Retinal pigment epithelial cell (primary cell): ENCODE measurements around the gene KCNH3.

ENCODE experiments used
- DNase-seq: peaks from one replicate; pipeline ENCODE4 v3.0.0-alpha.2; 2010; ENCODE audit warnings: low read depth
- H3K4me3 ChIP-seq: 2 replicates; pipeline ENCODE4 v1.5.1; 2011; ENCODE audit warnings: mild to moderate bottlenecking, low read length, control low read depth, moderate library complexity
- CTCF ChIP-seq: conservative IDR thresholded peaks from 2 replicates; pipeline ENCODE4 v1.5.1; 2011; ENCODE audit warnings: low read depth, low read length, control low read depth, inconsistent platforms

Gene KCNH3

DNA sequence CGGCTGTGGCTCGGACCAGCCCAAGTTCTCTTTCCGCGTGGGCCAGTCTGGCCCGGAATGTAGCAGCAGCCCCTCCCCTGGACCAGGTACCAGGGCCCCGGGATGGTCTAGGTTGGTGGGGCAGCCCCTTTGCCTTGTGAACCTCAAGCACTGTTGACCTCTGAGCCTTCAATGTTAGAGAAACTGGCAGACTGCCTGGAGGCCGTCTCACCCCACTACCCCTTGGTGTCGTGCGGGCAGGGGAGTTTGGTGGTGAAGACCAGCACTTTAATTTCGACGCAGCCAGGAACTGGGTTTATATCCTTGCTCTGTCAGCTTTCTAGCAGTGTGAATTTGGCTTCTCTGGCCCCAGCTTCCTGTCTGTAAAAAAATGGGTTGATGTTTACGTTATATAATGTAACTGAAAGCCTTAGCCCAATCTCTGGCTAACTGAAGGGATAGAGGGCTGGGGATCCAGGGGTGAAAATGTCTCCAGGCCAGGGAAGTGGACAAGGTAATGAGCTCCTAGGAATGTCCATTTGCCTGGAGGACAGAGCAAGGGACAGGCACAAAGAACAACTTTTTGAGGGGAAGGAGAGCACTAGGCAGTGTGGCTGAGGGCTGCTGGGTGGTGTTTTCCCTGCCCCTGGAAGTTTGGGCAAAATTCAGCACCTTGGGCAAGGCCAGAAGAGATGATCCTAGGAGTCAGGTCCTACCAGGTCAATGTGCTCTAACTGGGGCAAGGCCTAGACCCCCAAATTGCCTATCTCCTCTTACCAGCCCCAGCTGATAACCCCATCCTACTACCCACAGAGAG, 17.8 kb downstream of the KCNH3 start:
- H3K4me3 ChIP-seq, result no peak overlapping the region
- TF ChIP-seq CTCF, result no peak
- DNase-seq, result no peak

DNA sequence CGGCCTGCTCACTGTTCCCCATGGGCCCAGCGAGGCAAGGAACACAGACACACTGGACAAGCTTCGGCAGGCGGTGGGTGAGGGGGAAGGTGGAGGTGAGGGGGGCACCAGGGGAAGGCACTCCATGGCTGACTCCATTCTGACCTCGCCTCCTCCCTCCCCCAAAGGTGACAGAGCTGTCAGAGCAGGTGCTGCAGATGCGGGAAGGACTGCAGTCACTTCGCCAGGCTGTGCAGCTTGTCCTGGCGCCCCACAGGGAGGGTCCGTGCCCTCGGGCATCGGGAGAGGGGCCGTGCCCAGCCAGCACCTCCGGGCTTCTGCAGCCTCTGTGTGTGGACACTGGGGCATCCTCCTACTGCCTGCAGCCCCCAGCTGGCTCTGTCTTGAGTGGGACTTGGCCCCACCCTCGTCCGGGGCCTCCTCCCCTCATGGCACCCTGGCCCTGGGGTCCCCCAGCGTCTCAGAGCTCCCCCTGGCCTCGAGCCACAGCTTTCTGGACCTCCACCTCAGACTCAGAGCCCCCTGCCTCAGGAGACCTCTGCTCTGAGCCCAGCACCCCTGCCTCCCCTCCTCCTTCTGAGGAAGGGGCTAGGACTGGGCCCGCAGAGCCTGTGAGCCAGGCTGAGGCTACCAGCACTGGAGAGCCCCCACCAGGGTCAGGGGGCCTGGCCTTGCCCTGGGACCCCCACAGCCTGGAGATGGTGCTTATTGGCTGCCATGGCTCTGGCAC, 18.5 kb downstream of the KCNH3 start:
- DNase-seq, result no peak
- no peak for TF ChIP-seq CTCF
- no peak overlapping the region for H3K4me3 ChIP-seq

DNA sequence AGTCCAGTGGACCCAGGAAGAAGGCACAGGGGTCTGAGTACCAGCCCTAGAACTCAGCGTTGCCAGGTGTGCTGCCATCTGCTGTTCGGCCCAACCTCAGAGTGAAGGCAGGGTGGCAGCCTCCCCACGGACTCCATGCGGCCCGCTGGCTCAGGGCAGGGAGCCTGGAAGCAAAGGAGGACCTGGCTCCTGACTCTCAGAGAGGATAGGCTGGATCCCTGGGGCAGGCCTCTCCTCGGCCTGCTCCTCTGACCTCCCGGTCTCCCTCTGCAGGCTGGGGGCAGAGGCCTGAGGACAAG, 19.0 kb downstream of the KCNH3 start:
- TF ChIP-seq CTCF, result peak; percentile 31
- DNase-seq, result no peak
- no peak overlapping the region for H3K4me3 ChIP-seq

DNA sequence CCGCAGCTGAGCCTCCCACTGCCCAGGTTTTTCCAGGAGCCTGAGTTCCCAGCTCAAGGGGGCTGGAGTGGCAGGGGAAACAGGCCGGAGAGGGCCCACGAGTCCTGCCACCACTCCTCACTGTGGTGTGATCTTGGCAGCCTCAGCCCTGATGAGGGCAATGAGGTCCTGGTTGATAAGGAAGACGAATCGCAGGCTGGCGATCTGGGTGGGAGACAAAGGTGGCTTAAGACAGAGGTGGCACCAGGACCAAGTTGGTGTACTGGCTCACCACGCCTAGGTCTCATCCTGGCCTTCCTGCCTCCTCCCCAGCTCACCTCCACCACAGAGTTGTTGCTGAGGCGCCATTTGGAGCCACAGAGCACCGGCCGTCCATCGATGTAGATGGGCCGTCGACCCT, 19.7 kb downstream of the KCNH3 start:
- no peak overlapping the region for H3K4me3 ChIP-seq
- DNase-seq, result no peak
- TF ChIP-seq CTCF, result no peak

GRCh38 chr12:49559011-49559675, 20.3 kb downstream of the KCNH3 start:
- no peak for DNase-seq
- no peak for TF ChIP-seq CTCF
- no peak overlapping the region for H3K4me3 ChIP-seq

GRCh38 chr12:49560695-49561094, 21.9 kb downstream of the KCNH3 start:
- no peak overlapping the region for H3K4me3 ChIP-seq
- no peak for TF ChIP-seq CTCF

More at GRCh38 chr12:49560695-49561094, 21.9 kb downstream of the KCNH3 start:
- no peak for DNase-seq
